RPMI7951 (cell line): Measurements from ENCODE around the gene FAM193A. TPM values are rescaled to one million over a fixed set of nuclear protein-coding genes. Genes with fewer than 3 reads are reported as not detected.
"Not testable (repeated sequence)": the region's sequence is repeated elsewhere in the genome, so short reads cannot be mapped to it uniquely, and the experiment has no call there.

Experiments
- DNase-seq: peaks from one replicate; pipeline ENCODE4 v3.0.0-alpha.2; 2012; ENCODE audit warnings: low read depth
- total RNA-seq: library from RNA; depleted of rRNA; stranded (reverse); fragments of >200 nt; shearing (Covaris generic); gene quantifications from 2 replicates; pipeline ENCODE4 v1.2.3, GENCODE V29; 2014

FAM193A gene
- total RNA-seq, 1 experiment from 2014 or later: 7.1 TPM

DNA sequence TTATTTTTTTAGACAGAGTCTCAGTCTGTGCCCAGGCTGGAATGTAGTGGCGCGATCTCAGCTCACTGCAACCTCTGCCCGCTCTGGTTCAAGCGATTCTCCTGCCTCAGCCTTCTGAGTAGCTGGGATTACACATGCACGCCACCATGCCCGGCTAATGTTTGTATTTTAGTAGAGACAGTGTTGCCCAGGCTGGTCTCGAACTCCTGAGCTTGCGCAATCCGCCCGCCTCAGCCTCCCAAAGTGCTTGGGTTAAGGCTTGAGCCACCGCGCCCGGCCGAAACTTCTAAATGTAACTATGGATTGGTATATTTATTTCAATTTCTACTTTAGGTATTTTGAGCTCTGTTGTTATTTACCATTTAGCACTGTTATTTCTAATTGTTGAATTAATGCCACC lies 79.4 kb downstream of the FAM193A start:
- DNase-seq: no peak

GRCh38 chr4:2617955-2618354 lies 81.5 kb downstream of the FAM193A start:
- DNase-seq: no peak

- DNase-seq: not testable (repeated sequence)
Observed at GRCh38 chr4:2618729-2619128, 82.3 kb downstream of the FAM193A start.

DNA sequence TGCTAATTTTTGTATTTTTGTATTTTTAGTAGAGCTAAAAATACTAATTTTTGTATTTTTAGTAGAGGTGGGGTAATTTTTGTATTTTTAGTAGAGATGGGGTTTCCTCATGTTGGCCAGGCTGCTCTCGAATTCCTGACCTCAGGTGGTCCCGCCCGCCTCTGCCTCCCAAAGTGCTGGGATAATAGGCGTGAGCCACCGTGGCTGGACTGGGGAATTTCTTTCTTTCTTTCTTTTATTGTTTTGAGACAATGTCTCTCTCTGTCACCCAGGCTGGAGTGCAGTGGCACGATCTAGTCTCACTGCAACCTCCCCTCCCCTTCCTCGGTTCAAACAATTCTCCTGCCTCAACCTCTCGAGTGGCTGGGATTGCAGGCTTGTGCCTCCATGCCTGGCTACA lies 83.0 kb downstream of the FAM193A start:
- no peak for DNase-seq

GRCh38 chr4:2621419-2621818 lies 85.0 kb downstream of the FAM193A start:
- DNase-seq: no peak

GRCh38 chr4:2623442-2623841 lies 87.0 kb downstream of the FAM193A start:
- no peak for DNase-seq

GRCh38 chr4:2624782-2625530 lies 88.5 kb downstream of the FAM193A start:
- no peak for DNase-seq

- no peak for DNase-seq
Observed at GRCh38 chr4:2626231-2626630, 89.8 kb downstream of the FAM193A start.

DNA sequence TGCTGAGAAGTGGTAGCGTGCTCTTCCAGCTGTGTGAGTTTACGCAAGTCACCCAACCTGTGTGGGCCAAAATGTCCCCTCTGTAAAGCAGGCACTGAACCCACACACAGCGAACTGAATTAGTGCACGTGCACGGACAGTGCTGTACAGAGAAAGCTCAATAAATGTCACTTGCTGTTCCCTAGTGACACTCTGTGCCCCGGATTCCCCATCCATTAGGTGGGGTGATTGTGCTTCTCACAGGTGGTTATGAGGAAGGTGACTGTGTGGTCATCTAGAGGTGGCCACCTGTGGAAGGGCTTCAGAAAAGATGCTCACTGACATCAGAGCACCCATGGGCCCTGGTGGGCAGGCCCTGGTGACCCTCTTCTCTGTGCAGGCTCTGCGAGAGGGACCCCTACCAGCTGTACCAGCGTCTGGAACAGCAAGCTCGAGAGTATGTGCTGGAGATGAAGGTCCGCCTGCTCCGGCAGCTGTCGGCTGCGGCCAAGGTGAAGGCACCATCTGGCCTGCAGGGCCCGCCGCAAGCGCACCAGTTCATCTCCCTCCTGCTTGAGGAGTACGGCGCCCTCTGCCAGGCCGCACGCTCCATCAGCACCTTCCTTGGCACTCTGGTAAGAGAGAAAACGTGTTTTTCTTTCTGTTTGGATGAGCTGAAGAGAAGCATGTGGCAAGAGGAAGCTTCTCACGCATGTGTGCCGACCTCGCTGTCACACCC lies 94.3 kb downstream of the FAM193A start:
- no peak for DNase-seq

DNA sequence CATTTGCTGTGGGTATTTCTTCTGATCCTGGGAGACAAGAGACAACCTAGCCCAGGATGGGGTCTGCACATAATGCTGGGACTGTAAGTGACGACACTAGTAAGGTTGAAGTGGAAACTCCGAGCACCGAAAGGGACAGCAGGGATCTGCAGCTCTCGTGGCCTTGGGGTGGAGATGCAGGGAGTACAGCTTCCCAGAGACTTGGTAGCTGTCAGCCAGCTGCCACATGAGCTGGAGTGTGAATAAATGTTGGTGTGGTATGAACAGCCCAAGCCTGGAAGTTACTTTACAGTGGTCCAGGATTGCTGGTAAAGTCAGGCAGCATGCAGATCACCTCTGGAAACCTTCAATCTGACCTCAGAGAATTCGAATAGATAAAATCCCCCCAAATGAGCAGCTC lies 97.6 kb downstream of the FAM193A start:
- no peak for DNase-seq

DNA sequence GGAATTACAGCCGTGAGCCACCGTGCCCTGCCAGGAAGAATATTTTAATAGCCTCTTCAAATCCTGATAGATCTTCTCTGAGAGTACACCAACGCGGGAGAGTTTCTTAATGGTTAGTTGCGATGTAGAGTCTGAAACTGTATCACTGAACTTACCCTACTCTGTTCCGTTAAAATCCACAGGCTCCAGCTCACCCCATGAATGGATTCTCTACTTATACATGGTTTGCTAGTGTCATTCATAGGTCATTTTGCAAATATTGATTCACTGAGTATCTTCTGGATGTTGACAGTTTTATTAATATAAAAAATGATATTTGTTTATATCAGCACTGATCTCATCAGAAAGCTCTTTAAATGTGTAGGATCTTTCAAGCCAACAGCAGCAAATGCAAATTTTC lies 99.9 kb downstream of the FAM193A start:
- DNase-seq: no peak

- not testable (repeated sequence) for DNase-seq
Observed at GRCh38 chr4:2636994-2637393, 100.5 kb downstream of the FAM193A start.

DNA sequence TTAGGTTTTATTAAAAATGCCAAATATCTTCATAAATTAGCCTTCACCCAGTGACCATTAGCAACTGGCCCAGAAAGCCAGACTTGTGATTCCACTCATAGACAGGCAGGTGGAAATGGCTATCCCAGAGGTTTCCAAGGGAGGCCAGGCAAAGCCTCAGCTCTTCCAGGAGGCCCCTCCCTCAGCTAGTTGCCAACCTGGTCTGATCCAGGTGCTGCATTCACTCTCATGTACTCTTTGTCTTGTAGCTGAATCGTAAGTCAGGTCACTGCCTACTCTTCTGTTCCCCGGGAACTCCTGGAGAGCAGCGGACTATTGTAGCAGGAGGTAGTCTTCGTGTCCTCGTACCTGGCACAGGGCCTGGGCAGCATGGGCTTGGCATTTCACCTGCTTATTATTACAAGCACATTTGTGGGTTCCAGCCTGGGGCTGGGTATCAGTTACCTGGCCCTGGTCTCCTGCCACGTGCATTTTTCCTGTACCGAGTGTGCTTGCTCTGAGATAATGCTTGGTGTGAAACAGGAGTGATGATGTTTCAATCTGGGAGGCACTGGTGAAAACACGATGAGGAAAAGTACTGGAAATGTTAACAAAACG lies 101.6 kb downstream of the FAM193A start:
- DNase-seq: no peak

DNA sequence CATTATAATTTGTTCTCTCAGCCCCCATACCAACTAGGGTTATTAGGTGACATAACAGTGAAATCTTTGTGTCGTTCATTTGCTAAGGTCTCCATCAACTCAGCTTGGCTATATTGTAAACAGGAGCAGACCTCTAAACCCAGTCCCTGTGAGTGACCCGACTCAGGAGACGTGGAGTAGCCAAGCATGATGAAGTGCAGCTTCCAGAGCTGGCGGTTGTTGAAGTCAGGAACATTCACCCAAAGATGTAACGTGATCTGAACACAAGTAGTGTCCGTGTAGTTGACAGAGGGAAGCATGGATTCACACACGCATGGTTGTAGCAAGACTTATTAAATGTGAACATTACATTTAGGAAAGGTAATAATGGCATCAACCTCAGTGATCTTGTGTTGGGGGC lies 102.3 kb downstream of the FAM193A start:
- DNase-seq: no peak

- DNase-seq: no peak
Observed at GRCh38 chr4:2642968-2643367, 106.5 kb downstream of the FAM193A start.

DNA sequence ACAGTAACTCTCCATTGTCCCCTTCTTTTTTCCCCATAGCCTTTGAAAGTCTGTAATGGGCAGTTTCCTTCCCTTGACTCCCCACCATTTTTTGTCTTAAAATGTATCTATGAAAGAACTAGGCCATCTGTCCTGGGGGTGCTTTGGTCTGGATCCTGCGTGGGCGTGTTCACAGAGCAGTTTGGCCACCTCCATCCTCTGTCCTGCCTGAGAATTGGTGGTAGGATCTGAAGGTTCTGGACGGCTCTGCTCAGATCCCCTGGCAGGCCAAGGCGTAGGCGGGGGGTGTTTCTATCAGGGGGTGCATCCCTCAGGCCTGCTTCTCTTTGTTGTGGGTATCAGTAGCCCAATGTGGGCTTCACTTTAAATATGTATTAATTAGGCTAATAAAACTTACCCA lies 107.1 kb downstream of the FAM193A start:
- no peak for DNase-seq

- no peak for DNase-seq
Observed at GRCh38 chr4:2646396-2647149, 110.1 kb downstream of the FAM193A start.

DNA sequence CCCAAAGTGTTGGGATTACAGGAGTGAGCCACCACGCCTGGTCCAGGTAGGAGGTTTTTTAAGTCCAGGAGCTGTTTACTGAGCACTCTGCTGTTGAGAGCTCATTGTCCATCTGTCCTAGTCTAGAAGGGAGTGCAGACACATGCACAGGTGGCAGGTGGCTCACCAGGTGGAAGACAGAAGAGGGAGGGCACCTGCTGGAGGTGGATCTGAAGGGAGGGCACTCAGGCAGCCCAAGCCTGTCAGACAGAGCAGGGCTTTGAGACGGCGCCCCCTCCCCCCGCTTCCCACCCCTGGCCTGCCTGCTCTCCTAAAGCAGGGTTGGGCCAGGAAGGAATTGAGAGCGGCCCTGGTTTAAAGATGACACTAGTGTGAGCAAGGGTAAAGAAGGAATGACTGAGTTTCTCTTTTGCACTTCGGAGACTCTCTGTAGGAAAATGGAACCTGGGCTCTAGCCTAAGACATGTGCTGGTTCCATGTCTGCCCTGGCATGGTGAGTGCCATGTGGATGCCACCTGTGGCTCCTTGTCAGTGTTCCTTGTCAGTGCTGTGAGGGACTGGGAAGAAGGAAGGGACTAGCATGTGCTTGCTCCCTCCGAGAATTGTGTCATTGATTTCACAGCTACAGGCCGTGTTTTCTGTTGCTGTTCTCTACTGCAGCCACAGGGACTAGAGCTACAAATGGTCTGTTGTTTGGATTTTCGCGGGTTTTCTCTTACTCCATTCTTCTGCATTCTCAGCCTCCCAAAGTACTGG lies 111.1 kb downstream of the FAM193A start:
- DNase-seq: no peak

DNA sequence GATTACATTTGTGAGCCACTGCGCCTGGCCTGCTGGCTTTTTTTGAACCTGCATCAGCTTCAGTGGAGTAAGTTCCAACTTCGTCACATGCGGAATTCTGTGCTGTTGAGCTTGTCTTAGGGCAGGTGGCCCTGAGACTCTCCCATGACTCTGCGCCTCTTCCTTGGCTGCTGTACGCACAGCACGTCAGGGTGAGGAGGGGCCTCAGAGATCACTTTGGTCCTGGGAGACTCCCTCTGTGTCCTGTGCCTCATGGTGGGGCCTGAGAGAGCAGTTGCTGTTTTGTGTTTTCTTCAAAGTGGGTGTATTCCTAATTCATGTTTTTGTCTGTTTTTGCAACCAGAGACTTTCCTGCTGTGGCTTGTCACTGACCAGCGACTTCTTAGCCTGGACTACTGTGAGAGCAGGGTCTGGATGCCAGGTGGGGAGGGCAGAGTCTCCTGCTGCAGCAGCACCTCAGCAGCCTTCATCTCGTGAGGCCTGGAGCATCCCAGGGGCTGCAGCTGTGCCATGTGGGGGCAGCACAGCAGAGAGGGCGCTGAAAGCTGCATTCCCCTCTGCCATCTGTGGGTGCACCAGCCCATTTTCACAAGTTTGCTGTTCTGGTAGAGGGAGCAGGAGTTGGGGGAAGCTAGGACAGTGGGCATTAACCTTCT lies 111.8 kb downstream of the FAM193A start:
- DNase-seq: no peak

DNA sequence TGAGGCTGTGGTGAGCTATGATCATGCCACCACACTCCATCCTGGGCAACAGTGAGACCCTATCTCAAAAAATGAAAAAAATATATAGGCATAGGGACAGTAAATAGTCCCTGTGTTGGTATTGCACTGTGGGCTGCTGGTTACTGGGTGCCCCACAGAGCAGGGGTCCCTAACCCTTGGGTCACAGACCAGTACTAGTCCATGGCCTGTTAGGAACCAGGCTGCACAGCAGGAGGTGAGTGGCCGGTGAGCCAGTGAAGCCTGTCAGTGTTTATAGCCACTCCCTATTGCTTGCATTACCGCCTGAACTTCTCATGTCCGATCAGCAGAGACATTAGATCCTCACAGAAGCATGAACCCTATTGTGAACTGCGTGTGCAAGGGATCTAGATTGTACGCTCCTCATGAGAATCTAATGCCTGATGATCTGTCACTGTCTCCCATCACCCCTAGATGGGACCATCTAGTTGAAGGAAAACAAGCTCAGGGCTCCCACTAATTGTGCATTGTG lies 113.2 kb downstream of the FAM193A start:
- DNase-seq: no peak

GRCh38 chr4:2650276-2650675 lies 113.8 kb downstream of the FAM193A start:
- DNase-seq: no peak
